GM21619 (cell line): Measurements from ENCODE around the gene PES1.
"Not testable (repeated sequence)": the region's sequence is repeated elsewhere in the genome, so short reads cannot be mapped to it uniquely, and the experiment has no call there.

Source experiments
- ATAC-seq: cut with Tn5 transposase; IDR thresholded peaks from one replicate; pipeline ENCODE4 v1.9.1; 2021; ENCODE audit not compliant: unreplicated experiment

Gene PES1

DNA sequence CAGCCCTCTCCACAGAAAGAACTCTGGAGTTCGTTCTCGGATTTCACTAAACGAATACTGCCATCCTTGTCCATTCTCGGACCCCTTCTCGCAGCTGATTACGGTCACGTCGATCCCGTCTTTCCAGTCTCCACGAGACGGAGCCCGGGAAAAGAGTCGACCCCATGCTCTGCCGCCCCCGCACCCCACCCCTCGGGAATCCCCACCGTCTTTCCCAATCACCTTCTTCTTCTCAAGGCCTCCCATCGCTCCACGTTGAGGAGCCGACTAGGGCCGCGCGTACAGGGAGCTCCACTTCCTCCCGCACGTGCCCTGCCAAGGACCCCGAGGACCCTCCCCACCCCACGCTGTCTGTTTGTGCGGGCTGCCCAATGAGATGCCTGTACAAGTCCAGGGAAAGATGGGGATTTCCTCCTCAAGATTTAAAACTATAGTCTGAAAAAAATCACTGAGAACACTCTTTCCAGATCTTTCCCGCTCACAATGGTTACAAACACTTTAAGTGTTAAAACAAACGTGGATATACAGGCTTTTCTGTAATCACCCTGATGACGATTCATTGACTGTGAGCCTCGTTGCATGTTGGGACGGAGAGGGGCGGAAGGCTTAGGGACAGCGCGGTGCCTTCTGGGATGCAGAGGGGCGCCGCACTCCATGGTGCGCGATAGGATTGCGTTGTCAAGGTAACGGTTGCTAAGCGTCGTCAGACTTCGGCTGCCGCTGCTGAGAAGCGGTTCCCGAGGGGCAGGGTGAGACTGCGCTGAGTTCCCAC lies at the start of gene PES1:
TSS of gene PES1 (minus strand) at position 323 of the 772 bp plus-strand sequence. CDS start at position 246, 77 bp downstream.
- ATAC-seq = peak; percentile 97

DNA sequence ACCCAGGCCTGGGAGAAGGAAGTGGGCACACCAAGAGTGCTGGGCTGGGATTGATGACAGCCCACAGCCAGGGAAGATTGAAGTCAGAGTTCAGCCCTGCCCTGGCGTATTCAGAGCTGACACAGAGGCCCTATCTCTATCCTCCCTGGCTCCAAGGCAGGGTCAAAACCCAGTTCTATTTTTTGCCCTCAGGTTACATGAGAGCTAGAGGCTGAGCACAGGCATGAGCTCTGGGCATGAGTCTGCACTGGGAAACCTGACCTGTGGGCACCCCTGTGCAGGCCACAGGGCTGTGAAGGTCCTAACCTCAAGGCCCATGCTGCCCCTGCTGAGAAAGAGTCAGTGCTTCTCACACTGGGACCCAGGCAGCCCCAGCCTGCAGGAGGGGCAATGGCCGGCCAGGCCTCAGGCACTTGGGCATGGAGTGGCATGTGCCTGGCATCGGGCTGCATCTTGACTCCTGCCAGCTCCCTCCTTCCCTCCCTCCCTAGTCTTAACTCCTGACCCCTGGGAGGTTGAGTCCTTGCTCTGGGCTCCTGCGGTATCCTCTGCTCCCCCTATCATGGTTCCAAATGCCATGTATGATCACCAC lies 49.2 kb upstream of the PES1 start:
- no peak for ATAC-seq

GRCh38 chr22:30640361-30640760 lies 48.7 kb upstream of the PES1 start:
- ATAC-seq = no peak

DNA sequence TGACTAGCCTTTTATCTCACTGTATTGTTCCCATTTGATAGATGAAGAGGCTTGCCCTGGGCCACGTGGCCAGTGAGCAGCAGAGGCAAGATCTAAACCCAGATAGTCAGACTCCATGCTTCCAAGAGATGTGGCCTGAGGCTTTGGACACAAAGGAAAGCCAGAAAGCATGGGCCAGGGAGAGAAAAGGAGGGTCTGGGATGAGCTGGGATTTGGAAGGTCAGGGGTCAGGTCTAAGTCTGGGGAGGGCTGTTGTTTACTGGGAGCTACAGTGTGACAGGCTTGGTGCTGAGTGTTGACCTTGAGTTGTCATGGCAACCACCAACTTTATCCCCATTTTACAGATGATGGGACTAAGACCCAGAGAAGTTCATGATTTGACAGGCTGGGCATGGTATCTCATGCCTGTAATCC lies 46.0 kb upstream of the PES1 start:
- ATAC-seq = no peak

DNA sequence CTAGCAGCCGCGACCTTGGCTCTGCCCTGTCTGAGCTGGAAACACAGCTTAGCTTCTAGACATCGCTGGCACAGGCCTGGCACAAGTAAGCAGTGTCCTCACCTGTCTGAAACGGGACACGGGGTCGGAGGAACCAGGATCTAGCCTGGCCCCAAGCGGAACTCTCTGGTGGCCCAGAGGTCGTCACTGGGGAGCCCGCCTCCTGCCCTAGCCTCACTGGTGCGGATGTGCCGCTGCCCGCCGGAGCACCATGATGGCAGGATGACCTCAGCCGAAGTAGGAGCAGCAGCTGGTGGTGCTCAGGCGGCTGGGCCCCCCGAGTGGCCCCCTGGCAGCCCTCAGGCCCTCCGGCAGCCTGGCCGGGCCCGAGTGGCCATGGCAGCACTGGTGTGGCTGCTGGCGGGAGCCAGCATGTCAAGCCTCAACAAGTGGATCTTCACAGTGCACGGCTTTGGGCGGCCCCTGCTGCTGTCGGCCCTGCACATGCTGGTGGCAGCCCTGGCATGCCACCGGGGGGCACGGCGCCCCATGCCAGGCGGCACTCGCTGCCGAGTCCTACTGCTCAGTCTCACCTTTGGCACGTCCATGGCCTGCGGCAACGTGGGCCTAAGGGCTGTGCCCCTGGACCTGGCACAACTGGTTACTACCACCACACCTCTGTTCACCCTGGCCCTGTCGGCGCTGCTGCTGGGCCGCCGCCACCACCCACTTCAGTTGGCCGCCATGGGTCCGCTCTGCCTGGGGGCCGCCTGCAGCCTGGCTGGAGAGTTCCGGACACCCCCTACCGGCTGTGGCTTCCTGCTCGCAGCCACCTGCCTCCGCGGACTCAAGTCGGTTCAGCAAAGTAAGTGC lies 44.7 kb upstream of the PES1 start:
- no peak for ATAC-seq

GRCh38 chr22:30635273-30636225 lies 43.8 kb upstream of the PES1 start, which contains the start of gene SLC35E4:
Gene SLC35E4, plus strand, starts transcription at chr22:30635781. Its CDS starts 670 bp downstream, at chr22:30636451.
- ATAC-seq = peak; percentile 60

DNA sequence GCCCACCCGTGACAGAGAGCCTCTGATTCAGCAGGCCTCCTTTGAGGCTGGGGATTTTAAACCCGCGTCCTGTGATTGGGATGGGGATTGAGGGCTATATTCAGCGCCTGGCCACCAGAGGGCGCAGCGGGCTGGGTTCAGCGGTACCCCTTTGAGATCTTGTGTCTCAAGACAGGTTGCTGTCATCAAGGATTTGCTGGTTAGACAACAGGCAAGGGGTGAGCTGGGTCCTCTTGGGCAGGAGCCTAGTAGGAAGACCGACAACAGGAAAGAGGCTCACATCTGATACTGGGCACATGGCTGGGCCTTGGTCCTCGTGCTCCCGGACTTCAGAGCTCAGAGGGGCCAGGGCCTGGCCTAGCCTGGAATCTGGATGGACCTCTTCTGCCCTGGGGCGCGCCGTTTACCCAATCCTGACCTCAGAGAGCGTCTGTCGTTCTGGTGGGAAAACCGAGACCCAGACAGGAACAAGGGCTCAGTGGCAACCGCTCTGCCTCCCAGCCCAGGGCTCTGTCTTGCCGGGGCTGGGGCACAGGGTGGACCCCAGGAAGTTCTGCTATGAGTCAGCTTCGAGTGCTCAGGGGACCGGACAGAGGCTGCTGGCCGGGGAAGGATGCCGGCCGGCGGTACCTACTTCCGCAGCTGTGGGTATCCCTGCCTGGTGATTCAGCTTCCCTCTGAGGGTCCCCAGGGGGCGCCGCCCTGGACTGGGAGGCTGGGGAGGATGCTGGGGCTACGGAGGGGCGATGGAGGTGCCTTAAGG lies 42.9 kb upstream of the PES1 start:
- ATAC-seq = peak; percentile 45

DNA sequence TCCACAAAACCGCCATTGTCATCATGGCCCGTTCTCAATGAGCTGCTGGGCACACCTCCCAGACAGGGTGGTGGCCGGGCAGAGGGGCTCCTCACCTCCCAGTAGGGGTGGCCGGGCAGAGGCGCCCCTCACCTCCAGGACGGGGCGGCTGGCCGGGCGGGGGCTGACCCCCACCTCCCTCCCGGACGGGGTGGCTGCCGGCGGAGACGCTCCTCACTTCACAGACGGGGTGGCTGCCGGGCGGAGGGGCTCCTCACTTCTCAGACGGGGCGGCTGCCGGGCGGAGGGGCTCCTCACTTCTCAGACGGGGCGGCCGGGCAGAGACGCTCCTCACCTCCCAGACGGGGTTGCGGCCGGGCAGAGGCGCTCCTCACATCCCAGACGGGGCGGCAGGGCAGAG lies 39.8 kb upstream of the PES1 start:
- not testable (repeated sequence) for ATAC-seq

DNA sequence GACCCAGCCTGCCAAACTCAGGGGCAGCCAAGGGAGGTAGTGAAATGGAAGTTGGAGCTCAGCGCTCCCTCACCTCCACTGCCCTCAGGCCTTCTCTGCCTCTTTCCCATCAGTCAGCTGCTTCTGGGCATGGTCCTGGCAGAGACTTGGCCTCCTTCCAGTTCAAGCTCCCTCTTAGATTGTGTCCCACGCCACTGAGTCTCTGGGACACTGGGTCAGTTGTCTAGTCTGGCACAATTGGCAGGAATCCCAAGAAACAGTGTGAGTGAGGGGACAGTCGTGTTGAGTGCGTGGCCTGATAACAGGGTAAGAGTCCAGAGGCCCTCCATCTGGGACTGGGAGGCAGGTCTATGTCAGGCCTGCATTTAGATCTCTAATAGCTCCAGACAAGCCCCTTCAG lies 36.8 kb upstream of the PES1 start:
- no peak for ATAC-seq

GRCh38 chr22:30627471-30627870 lies 35.8 kb upstream of the PES1 start:
- no peak for ATAC-seq

- ATAC-seq = no peak
Observed at GRCh38 chr22:30626413-30626812, 34.7 kb upstream of the PES1 start.

- ATAC-seq = not testable (repeated sequence)
Observed at GRCh38 chr22:30619909-30620308, 28.2 kb upstream of the PES1 start.

- ATAC-seq = no peak
Observed at GRCh38 chr22:30617819-30618218, 26.1 kb upstream of the PES1 start.

DNA sequence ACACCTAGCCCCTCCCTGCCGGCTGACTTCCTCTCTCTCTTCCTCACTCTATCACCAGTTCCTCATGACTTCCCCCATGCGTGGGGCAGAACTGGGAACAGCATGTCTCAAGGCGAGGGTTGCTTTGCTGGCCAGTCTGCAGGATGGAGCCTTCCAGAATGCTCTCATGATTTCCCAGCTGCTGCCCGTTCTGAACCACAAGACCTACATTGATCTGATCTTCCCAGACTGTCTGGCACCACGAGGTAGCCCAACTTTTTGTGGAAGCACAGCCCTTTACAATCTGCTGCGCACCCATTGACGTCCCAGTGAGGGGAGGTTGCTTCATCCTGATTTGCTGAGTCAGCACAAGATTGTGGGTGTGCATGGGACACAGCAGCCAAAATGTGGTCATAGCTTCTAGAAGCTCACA lies 23.8 kb upstream of the PES1 start:
- ATAC-seq = no peak

DNA sequence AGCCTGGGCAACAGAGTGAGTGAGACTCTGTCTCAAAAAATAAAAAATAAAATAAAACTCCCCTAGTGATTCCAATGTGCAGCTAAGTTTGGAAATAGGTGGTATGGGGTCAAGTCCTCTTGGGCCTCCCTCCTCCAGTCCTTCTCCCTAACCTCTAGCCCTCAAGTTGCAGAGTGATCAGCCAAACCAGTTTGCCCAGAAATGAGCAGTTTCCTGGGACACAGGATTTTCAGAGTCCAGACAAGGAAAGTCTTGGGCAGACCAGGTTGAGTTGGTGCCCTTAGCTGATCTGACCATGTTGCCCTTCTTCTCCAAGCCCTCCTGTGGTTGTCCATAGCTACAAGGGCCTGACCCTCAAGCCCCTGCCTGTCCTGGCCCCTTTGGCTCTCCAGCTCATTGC lies 23.2 kb upstream of the PES1 start:
- ATAC-seq = no peak

GRCh38 chr22:30614268-30614667 lies 22.6 kb upstream of the PES1 start:
- ATAC-seq = no peak

GRCh38 chr22:30612789-30613188 lies 21.1 kb upstream of the PES1 start:
- no peak for ATAC-seq

DNA sequence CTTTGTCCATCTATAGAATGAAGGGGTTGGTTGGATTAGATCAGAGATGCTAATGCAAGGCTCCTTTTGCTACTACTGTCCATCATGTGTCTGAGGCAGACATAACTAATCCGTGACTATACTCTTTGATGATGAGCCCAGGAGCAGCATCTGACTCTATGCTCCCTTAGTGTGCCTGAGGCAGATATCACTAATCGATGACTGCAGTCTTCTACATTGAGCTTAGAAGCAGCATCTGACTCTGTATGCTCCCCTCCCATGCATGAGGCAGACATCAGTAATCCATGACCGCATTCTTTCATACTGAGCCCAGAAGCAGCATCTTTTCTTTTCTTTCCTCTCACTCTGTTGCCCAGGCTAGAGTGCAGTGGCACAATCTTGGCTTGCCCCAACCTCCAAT lies 19.5 kb upstream of the PES1 start:
- ATAC-seq = no peak

- no peak for ATAC-seq
Observed at GRCh38 chr22:30610299-30610698, 18.6 kb upstream of the PES1 start.
